ENCODE results near the gene PTPN9.
"Not testable (repeated sequence)": the region's sequence is repeated elsewhere in the genome, so short reads cannot be mapped to it uniquely, and the experiment has no call there.

The PTPN9 gene

GRCh38 chr15:75582943-75583342, 3.8 kb upstream of the PTPN9 start:
- DNase-seq (ENCODE audit: low spot score), result not testable (repeated sequence)

GRCh38 chr15:75578173-75578947, 755 bp downstream of the PTPN9 start:
- DNase-seq (ENCODE audit: low spot score), result no peak

- no peak for DNase-seq (ENCODE audit: low spot score)
Measured at GRCh38 chr15:75577401-75578172, 1.5 kb downstream of the PTPN9 start.

- DNase-seq (ENCODE audit: low spot score), result no peak
Measured at GRCh38 chr15:75573648-75574384, 5.3 kb downstream of the PTPN9 start.

GRCh38 chr15:75570126-75570845, 8.8 kb downstream of the PTPN9 start:
- no peak for DNase-seq (ENCODE audit: low spot score)

DNA sequence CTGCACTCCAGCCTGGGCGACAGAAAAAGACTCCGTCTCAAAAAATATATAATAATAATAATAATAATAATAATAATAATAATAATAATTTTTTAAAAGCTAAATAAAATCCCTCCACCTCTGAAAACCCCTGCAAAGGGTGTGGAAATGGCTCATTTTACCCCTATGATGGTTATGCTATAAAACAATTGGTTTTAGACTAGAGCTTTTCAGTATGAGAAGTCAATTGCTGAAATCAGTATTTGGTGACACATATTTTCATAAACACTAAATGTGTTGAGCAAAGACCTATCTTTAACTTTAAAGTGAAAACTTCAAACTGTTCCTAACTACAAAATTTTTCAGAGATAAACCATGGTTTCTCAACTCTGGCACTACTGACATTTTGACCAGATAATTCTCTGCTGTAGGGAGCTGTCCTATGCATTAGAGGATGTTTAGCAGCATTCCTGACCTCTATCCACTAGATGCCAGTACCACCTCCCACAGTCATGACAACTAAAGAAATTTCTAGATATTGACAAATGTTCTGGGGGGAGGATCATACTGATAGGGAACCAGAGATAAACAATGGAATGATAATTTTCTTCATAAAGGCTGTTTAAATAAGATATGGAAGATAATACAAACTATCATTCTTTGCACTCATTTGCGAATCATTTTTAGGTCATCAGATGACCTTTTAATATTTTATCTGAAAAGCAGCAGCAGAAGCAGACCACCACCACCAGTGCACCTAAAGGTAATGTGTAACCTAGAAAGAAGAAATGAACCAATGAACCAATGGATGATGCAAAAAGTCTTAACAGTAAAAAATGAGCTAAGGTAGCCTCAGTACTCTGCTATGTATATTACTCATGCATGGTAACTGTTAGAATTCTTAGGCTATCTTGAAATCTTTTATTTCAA, 13.8 kb downstream of the PTPN9 start:
- DNase-seq (ENCODE audit: low spot score), result no peak

DNA sequence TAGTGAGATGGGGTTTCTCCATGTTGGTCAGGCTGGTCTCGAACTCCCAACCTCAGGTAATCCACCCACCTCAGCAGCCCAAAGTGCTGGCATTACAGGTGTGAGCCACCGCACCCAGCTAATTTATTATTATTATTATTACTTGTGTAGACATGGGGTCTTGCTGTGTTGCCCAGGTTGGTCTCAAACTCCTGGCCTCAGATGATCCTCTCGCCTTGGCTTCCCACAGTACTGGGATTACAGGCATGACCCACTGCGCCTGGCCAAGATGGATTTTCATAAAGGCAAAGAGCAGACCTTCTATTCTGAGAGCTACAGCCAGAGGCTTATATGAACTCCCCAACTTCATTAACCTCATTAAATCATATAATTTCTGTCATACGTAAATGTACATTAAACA, 17.2 kb downstream of the PTPN9 start:
- no peak for DNase-seq (ENCODE audit: low spot score)

DNA sequence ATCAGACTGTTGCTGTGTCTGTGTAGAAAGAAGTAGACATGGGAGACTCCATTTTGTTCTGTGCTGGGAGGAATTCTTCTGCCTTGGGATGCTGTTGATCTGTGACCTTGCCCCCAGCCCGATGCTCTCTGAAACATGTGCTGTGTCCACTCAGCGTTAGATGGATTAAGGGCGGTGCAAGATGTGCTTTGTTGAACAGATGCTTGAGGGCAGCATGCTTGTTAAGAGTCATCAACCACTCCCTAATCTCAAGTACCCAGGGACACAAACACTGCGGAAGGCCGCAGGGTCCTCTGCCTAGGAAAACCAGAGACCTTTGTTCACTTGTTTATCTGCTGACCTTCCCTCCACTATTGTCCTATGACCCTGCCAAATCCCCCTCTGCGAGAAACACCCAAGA, 19.8 kb downstream of the PTPN9 start:
- DNase-seq (ENCODE audit: low spot score), result not testable (repeated sequence)

GRCh38 chr15:75558955-75559354, 20.2 kb downstream of the PTPN9 start:
- DNase-seq (ENCODE audit: low spot score), result not testable (repeated sequence)

DNA sequence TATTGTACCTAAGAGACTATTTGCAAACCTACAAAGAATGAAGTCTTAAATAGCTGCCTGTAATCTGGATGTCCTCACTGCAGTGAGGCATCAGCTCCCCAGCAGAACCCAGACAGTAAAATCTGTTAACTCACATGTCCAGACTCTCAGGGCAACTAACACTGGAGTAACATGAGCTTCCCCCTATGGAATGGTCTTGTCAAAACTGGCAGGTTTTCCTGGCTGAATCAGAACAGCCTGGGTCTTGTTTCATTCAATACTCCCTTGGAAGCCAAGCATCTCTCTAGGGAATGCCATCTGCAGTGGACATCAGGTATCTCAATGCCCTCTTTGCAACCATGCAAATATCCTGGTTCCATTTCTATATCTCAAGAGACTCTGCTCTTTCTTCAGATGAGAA, 24.4 kb downstream of the PTPN9 start:
- DNase-seq (ENCODE audit: low spot score), result no peak

GRCh38 chr15:75553659-75554058, 25.5 kb downstream of the PTPN9 start:
- DNase-seq (ENCODE audit: low spot score), result no peak

DNA sequence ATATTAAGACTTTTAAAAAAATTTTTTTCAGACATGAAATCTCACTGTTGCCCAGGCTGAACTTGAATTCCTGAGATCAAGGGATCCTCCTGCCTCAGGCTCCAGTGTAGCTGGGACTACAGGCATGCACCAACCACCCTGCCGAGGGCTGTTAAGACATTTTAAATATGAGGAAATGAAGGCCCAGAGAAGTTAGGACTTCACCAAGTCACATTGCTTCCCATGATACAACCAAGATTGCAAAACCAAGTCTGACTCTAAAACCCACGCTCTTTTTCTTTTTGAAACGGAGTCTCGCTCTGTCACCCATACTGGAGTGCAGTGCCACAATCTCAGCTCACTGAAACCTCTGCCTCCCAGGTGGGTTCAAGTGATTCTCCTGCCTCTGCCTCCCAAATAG, 28.0 kb downstream of the PTPN9 start:
- DNase-seq (ENCODE audit: low spot score), result no peak

DNA sequence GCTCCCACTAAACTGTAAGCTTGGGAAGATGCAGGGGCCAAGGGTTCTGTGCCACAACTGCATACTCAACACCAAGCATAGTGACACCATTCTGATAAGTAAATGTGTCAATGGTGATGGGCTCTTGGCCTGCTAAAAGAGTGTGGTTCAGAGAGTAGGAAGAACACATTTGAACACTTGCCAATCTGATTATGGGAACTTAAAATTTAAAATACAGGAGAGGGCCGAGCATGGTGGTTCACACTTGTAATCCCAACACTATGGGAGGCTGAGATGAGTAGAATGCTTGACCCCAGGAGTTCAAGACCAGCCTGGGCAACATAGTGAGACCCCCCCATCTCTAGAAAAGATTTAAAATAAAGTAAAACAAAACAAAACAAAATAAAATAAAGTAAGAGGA, 34.1 kb downstream of the PTPN9 start:
- no peak for DNase-seq (ENCODE audit: low spot score)

- DNase-seq (ENCODE audit: low spot score), result no peak
Measured at GRCh38 chr15:75544359-75544758, 34.8 kb downstream of the PTPN9 start.

GRCh38 chr15:75542949-75543545, 36.1 kb downstream of the PTPN9 start:
- DNase-seq (ENCODE audit: low spot score), result not testable (repeated sequence)

- no peak for DNase-seq (ENCODE audit: low spot score)
Measured at GRCh38 chr15:75542386-75542797, 36.7 kb downstream of the PTPN9 start.

DNA sequence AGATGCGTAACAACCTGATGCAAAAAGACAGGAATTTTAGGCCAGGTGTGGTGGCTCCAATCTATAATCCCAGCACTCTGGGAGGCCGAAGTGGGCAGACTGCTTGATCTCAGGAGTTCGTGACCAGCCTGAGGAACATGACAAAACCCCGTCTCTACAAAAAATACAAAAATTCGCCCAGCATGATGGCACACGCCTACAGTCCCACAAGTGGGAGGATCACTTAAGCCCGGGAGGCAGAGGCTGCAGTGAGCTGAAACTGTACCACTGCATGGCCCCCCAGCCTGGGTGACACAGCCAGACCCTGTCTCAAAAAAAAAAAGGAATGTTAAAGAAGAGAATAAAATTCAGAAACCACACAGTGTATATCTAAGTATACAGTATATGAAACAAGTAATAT, 40.7 kb downstream of the PTPN9 start:
- DNase-seq (ENCODE audit: low spot score), result no peak

DNA sequence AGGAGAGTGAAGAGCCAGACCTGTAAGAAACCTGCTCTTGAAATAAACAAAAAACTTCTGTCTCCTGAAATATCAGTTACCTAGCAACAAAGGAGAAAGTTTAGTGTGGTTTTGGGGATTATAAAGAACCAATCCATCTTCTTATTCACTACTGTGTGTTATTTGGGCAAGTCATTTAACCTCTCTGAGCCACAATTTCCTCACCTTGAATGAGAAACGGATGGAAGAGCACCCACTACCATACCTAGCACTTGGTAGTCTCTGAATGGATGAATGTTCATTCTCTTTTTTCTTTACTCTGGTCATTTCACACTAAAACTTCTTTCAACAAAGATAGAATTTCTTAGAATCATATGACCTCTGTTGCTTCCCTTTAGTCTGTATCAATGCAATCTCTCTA, 45.2 kb downstream of the PTPN9 start:
- DNase-seq (ENCODE audit: low spot score), result no peak

GRCh38 chr15:75532413-75533250, 46.5 kb downstream of the PTPN9 start:
- DNase-seq (ENCODE audit: low spot score), result no peak

DNA sequence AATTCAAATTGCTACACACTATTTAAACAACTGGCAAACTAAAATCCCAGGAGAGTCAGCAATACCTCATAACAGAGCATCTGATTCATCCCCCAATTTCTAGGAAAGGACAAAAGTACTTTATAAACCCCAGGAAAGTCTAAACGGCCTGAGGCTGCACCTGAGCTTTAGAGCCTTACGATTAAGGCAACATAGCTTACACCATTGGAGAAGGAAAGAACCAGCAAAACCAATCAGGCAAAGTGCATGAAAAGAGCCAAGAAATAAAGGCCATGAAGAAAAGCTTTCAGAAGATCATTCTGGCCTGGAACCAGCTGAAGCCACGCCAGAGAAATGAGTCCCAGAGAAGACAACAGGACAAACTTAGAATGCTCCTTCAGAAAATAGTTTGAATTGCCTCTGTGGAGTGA, 48.1 kb downstream of the PTPN9 start:
- no peak for DNase-seq (ENCODE audit: low spot score)
